ENCODE measurements around the gene ALDH3B1. TPM values are rescaled to one million over a fixed set of nuclear protein-coding genes. Genes with fewer than 3 reads are reported as not detected.

Gene ALDH3B1
- total and polyA plus RNA-seq, 2 donors (not counting 3 experiments of a cell fraction or from before 2014, with no cell fraction given): 0.13 to 1.0 TPM

DNA sequence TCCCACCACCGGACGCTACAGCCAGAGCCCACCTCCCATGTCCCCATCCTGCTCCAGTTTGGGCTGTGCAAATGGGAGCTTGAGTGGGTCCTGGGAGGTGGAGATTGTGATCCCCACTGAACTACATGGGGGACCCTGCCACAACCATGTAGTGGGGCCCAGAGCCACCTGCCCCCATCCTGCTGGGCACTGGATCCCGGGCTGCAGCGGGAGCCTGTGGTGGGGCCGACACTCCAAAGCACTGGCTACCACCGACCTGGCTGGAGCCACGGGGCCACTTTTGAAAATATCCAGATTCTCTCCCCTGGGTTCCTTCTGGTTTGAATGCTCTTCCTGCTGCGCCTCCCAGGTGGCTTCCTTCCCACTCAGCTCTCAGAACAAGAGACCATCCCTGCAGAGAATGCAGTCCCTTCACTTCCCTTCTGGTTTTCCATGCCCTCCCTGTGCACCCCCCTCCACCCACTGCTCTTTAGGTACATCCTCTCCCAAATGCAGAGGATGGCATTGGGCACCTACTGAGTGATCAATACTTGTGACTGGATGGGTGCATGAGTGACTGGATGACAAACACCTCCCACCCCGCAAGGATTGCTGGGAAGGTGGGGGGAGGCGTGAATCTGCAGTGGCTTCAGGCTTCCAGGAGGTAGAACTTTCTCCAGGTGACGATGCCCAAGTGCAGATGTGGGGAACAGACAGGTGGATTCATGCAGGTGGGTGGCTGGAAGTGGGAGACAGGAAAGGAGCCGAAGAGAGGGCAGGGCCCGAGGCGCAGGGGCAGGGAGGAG, 5.4 kb upstream of the ALDH3B1 start:
- ChIA-PET CTCF (no interaction called here), POLR2A (no interaction called here)
- no peaks in the 10 kb centered on the region for H3K79me2 ChIP-seq (ENCODE audit: control insufficient read depth, insufficient read depth, low read length)
- H3K9me3 ChIP-seq (replicated peaks; ENCODE audit: control insufficient read depth, insufficient read depth, low read length): no peaks in the 10 kb centered on the region
- intact Hi-C loops (cut with micrococcal nuclease) (no loop called here), dilution Hi-C loops (cut with MboI; ENCODE audit: extremely low pct_ligation_motif_present, low sequenced_read_pairs) (no loop called here)
- FAIRE-seq: no peak
- H3K27ac ChIP-seq (ENCODE audit: insufficient read depth, low read depth, low read length): no peak overlapping the region
- TF ChIP-seq GATA2 (IDR thresholded peaks at IDR 0.05; ENCODE audit: insufficient read depth, insufficient read length, low read depth, low read length): no peak
- no peak for TF ChIP-seq CTCF (IDR thresholded peaks at IDR 0.05; ENCODE audit: extremely low read depth in 1 of 2, insufficient read depth in 1 of 2, low read depth in 1 of 2, low read length in 2 of 2)
- TF ChIP-seq MAX (IDR thresholded peaks at IDR 0.05; ENCODE audit: insufficient read depth, insufficient read length): no peak
- no peak for TF ChIP-seq MYC (IDR thresholded peaks at IDR 0.05; ENCODE audit: low read depth, low read length)
- no peak for TF ChIP-seq POLR2A (IDR thresholded peaks at IDR 0.05; ENCODE audit: low read depth, low read length)
- TF ChIP-seq FOS (IDR thresholded peaks at IDR 0.05; ENCODE audit: borderline replicate concordance, insufficient read depth, low read length): no peak
- no peak for TF ChIP-seq POLR2AphosphoS5 (IDR thresholded peaks at IDR 0.05; ENCODE audit: insufficient read depth, low read depth, low read length)
- no peak for TF ChIP-seq JUN (IDR thresholded peaks at IDR 0.05; ENCODE audit: borderline replicate concordance, insufficient read depth, insufficient read length, low read depth)
- TF ChIP-seq EZH2 (IDR thresholded peaks at IDR 0.05; ENCODE audit: borderline replicate concordance, low read depth, low read length, severe bottlenecking): no peak
- no peak overlapping the region for H3K4me3 ChIP-seq (replicated peaks in 1 of 3; ENCODE audit: insufficient read depth in 1 of 3, low read depth in 1 of 3, low read length in 3 of 3)
- H3K4me2 ChIP-seq (ENCODE audit: insufficient read depth, low read length): peak overlapping the region; percentile 65
- BruUV-seq (replicated peaks): no TSS peak
- H3K27me3 ChIP-seq (ENCODE audit: control insufficient read depth in 2 of 2, insufficient read depth in 2 of 2, low read length in 2 of 2): no peaks in the 10 kb centered on the region
- peaks cover 3% of the 10 kb centered on the region for H3K4me1 ChIP-seq (ENCODE audit: control insufficient read depth, extremely low read depth, insufficient read depth, low read length)
- no peaks in the 10 kb centered on the region for H3K36me3 ChIP-seq (ENCODE audit: control insufficient read depth in 2 of 2, extremely low read depth in 1 of 2, insufficient read depth in 2 of 2, low read length in 2 of 2)
- no peaks in the 10 kb centered on the region for H4K20me1 ChIP-seq (replicated peaks; ENCODE audit: control insufficient read depth, extremely low read depth, insufficient read depth, low read length)
- no peak for DNase-seq (ENCODE audit: low read depth, low spot score)
- H3K9me1 ChIP-seq (replicated peaks; ENCODE audit: control insufficient read depth, extremely low read depth, insufficient read depth, low read length): no peaks in the 10 kb centered on the region
- H2AFZ ChIP-seq (ENCODE audit: low read depth, low read length): no peak overlapping the region
- H3K9ac ChIP-seq (replicated peaks; ENCODE audit: extremely low read depth, insufficient read depth, low read length): no peak overlapping the region

All from endothelial cell of umbilical vein (primary cell).